T follicular helper cell (primary cell): ENCODE measurements around the gene RXRA.

Experiments used
- DNase-seq: peaks from one replicate; pipeline ENCODE4 v3.0.0-alpha.2; 2020; ENCODE audit warnings: low read depth

RXRA gene

GRCh38 chr9:134368571-134368970 lies 42.3 kb downstream of the RXRA start:
- no peak for DNase-seq

- DNase-seq: no peak
These were observed 43.4 kb downstream of the RXRA start for GRCh38 chr9:134369416-134370212.

GRCh38 chr9:134370213-134370492 lies 43.9 kb downstream of the RXRA start:
- DNase-seq: no peak

GRCh38 chr9:134370638-134371037 lies 44.4 kb downstream of the RXRA start:
- DNase-seq: no peak

GRCh38 chr9:134371731-134372130 lies 45.5 kb downstream of the RXRA start:
- DNase-seq: no peak

- no peak for DNase-seq
These were observed 46.5 kb downstream of the RXRA start for GRCh38 chr9:134372581-134373267.

GRCh38 chr9:134373269-134373668 lies 47.0 kb downstream of the RXRA start:
- no peak for DNase-seq

GRCh38 chr9:134373953-134374300 lies 47.7 kb downstream of the RXRA start:
- DNase-seq: no peak

- DNase-seq: no peak
These were observed 48.2 kb downstream of the RXRA start for GRCh38 chr9:134374301-134375010.

GRCh38 chr9:134375011-134375390 lies 48.7 kb downstream of the RXRA start:
- no peak for DNase-seq

- DNase-seq: no peak
These were observed 49.5 kb downstream of the RXRA start for GRCh38 chr9:134375430-134376385.

- DNase-seq: no peak
These were observed 50.3 kb downstream of the RXRA start for GRCh38 chr9:134376386-134377142.

GRCh38 chr9:134377143-134377484 lies 50.9 kb downstream of the RXRA start:
- DNase-seq: no peak

- DNase-seq: no peak
These were observed 51.7 kb downstream of the RXRA start for GRCh38 chr9:134377976-134378375.

GRCh38 chr9:134378901-134379338 lies 52.7 kb downstream of the RXRA start:
- no peak for DNase-seq

GRCh38 chr9:134379831-134380365 lies 53.6 kb downstream of the RXRA start:
- DNase-seq: no peak

GRCh38 chr9:134380542-134381271 lies 54.5 kb downstream of the RXRA start:
- no peak for DNase-seq

GRCh38 chr9:134381272-134381661 lies 55.0 kb downstream of the RXRA start:
- DNase-seq: no peak

- DNase-seq: no peak
These were observed 55.6 kb downstream of the RXRA start for GRCh38 chr9:134381671-134382516.
